GM19239 (cell line): ENCODE measurements around the gene DHX57.
"Not testable (repeated sequence)": the region's sequence is repeated elsewhere in the genome, so short reads cannot be mapped to it uniquely, and the experiment has no call there.

ENCODE experiments used
- DNase-seq: peaks from one replicate; pipeline ENCODE4 v3.0.0; 2011; ENCODE audit warnings: low spot score; ENCODE audit not compliant: insufficient read length
- FAIRE-seq: peaks from 2 replicates; lab custom pipeline; 2011; peaks lifted over from hg19 to GRCh38; lab: Jason Lieb, UNC

The DHX57 gene

DNA sequence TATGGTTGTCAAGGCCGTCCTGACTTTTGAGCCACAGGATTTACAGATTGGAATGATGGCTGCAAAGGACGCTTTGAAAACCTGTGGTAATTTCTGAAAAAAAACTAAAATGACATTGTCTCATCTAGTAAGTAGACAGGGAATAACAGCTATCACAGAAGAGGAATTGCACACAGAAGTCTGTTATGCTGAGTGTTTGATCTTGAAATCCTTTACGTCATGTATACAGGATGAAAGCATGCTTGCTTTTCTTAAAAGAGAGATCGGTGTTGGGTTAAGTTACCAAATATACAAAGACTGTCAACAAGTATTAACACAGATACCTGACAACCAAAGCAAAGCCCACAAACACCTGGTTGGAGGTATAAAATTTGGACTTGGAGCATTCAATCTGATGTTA is 112.0 kb downstream of the DHX57 start:
- no peak for DNase-seq
- FAIRE-seq, result no peak

DNA sequence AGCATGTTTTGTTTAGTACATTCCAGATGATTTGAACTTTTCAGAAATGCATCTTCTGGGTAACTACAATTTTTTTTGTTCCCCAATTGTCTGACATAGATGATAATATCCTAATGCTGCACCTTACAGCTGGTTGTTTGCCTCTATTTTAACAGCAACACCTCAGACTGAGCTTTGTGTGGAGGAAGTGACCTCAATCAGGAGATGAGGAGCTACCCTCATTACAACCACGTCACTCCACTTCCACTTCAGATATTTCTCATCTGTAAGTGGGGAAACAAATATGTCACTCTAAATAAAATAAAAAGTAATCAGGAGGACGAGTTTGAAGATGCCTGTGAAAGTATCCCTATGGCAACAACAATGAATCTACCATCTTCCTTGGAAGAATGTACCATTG is 112.5 kb downstream of the DHX57 start:
- DNase-seq (no peak), FAIRE-seq (no peak)

DNA sequence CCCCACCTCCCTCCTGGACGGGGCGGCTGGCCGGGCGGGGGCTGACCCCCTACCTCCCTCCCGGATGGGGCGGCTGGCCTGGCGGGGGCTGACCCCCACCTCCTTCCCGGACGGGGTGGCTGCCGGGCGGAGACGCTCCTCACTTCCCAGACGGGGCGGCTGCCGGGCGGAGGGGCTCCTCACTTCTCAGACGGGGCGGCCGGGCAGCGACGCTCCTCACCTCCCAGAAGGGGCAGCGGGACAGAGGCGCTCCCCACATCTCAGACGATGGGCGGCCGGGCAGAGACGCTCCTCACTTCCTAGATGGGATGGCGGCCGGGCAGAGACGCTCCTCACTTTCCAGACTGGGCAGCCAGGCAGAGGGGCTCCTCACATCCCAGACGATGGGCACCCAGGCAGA is 119.8 kb downstream of the DHX57 start:
- not testable (repeated sequence) for DNase-seq

DNA sequence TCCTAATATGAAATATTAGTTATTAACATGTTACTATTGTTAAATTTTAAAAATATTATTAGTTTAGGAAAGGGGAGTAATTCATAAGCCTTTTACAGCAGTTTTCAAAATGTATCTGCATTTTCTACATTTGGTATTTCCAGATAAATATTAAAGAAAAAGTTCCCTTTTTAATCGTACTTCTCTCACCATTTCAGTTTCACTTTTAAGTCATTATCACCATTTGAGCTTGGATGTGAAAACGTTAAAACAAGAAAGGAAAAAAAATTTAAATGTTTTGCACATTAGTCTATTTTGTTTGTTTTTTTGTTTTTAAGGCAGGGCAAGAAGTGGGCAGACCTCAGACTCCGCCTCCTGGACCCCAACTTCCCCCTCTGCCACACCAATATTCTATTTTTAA is 121.2 kb downstream of the DHX57 start:
- DNase-seq, result no peak
- FAIRE-seq, result no peak

More for the DNA sequence above, 119.8 kb downstream of the DHX57 start:
- FAIRE-seq, result not testable (repeated sequence)

DNA sequence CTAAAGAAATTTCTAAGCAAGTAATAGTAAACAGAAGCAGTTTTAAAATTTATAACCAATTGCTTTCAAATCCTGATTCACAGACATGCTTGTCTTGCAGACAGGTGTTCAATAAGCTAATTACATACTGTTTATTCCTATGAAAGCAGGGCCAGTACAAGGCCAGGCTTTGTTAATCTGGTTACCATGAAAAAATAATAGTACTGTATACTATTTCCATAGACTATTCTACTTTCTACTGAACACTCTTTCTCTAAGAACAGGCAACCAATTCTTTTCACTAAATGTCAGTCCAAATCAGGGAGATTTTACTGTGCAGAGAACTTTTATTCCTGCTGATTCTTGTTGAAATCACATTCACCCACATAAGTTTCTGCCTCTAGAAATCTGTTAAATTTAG is 121.7 kb downstream of the DHX57 start:
- DNase-seq (no peak), FAIRE-seq (no peak)

DNA sequence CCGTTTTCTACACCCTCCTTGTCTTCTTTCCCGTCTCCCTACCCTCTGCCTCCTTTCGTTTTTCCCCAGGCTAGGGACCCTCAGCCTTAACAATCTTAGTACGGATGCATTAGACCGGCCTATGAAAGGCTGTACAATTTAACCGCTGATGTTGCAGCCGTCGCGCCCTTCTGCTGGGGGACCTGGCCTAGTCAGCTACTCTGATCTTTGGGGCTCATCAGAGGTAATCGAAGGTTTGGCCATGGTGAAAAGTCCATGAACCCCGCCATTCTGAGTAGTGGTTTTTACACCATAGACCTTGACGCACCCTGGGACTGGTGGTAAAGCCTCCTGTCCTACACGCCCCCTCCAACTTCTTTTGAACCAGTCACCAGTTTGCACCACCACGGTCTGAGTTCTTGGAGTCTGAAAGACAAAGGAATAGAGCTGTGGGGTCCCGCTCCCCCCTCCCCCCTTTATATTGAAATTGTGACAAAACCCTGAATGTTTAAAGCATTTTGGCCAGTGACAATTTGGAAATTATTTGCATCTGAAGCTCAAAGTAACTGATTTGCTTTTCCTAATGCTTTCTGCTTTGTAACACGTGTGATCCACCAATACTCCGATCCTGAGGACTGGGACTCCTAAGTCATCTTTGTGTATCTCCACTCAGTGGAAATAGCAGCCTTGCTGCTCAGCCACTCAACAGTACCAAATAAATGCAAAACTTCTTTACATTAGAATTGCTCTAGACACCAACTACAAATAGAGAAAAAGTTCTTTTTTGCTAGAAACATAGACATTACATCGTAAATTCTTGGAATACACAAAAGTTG is 123.9 kb downstream of the DHX57 start:
- DNase-seq (no peak), FAIRE-seq (no peak)

DNA sequence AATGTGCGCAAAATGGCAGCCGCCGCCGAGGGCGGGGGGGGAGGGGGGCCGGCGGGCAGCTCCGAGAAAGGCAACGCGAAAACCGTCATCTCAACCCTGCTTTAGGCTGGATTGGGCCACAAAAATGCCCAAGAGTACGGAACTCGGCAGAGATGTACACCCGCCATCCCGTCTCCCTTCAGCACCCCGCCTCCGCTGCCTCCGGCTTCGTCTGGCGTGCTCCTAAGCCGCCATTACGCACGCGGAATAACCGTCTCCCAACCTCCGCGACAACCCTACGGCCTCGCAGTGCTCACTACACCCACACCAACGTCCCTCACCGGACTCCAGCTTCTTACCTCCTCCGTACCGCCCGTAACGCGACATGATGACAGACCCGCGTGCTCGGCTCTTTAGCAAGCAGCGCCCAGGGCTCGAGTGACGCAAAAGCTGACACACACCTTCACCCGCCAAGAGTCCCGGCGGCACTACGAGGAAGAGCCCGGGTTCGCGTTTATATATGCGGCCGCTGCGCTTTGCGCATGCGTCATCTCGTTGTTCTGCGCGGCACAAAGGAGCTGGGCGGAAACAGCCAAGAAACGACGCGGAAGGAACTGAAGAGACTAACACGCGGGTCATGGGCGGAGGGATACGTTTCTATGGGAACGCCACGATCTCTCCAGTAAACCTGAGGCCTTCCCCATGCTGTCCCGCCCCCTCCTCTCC is 124.7 kb downstream of the DHX57 start, which contains the start of gene SRSF7:
Gene SRSF7 (minus strand): TSS at position 471 of the 705 bp plus-strand sequence. CDS start 105 bp downstream, at position 366.
- FAIRE-seq (peak; percentile 97), DNase-seq (peak; percentile 94)

DNA sequence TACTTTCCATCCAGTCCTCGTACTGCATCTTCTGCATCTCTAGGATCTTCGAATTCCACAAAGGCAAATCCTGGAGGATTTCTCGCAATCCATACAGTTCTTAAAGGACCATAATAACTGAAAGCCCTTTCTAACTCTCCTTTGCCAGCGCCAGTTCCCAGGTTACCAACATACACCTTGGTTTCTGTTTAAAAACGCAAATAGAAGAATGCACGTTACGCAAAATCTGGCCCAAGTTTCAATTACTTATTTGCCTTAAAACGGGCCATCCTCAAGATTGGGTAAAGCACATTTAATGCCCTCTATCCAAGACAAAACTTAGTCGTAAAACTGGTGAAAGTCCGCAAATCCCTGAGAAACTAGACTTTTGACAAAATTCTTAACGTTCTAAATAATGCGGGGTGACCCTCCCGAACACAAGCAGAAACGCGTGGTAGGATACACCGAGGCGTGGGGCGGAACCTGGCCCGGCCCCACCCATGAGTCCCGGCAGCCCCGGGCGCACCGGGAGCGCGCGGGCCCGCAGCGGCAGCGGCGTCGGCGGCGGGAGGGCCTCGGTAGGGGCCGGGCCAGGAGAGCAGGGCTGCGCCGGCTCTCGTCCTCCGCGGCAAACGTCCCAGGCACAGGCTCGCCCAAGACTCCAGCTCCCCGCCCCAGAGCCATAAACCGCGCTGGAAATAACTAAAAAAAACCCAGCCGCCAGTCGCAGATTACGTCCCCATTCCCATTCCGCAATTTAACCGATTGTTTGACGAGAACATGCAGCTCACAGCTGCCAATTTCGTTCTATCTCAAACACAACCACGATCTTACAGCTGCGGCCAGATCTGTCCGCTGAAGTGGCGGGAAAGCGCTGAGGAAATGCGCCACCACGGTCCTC is 125.5 kb downstream of the DHX57 start:
- no peak for DNase-seq
- FAIRE-seq, result peak; percentile 70

DNA sequence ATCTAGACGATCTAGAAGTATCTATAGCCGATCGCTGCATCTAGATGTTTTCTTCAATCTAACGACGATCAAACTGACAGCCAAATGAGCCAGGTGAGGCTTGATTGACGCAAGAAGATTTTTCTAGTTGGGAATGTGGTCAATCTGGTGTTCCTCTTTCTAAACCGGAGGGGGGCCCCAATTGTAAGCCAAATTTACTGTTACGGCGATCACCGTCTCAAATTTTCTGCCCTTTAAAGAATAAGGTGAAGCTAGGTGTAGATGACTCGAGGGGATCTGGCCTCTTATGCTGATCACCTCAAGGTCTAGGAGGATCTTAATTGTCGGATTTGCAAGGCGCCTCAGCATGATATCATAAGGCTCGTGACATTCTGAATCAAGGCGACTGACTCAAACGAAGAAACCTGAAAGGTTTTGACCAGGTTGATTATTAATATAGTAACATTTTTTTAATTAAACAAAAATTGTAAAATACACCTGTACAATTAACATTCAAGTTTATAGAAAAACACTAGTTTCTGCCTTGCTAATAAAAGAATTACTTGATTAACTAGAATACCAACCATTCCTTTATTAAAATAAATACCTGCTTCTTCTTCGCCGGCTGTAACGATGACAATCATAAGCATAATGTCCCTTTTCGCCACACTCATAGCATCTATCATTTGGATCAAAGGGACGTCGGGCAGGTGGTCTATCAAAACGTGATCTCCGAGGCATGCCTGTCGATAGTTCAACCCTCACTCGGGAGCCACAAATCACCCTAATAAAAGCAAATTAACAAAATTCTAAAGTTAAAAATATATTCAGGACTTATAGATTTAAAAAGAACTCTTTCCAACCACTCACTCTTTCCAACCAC is 126.6 kb downstream of the DHX57 start:
- FAIRE-seq, result no peak

DNA sequence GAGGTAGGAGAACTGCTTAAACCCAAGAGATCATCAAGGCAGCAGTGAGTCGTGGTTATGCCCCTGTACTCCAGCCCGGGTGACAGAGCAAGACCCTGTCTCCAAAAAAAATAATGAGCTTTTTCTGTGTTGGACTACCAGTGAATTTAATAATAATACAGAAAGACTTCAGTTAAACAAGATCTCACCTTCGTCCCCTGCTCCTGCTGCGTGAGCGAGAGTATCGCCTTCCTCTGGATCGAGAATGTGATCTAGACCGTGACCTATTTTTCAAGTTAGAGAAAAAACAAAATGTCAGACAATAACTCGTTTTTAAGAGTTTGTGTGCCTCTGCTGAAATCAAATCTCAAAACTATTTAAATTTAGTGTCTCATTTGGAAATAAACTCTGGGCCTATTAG is 127.3 kb downstream of the DHX57 start:
- FAIRE-seq (no peak), DNase-seq (no peak)

More for the DNA sequence above, 126.6 kb downstream of the DHX57 start:
- DNase-seq, result no peak

DNA sequence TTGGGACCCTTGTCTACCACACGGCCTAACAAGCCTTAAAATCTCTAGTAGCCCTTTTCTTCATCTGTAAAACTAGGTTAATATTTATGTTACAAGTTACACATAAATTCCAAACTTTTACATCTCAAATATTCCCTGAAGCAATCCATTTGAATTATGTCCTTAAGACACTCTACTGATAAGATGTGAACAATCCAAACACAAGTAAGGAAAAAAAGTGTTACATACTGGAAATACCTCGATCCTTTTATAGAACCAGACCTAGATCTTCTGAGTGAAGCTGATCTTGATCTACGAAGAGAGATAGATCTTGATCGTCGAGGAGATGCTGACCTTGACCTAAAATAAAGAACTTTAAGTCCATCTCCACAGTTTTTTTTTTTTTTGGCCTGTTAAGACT is 127.9 kb downstream of the DHX57 start:
- FAIRE-seq (no peak), DNase-seq (no peak)
